ENCODE data around the gene VPS37B.

Gene VPS37B

GRCh38 chr12:122887819-122888212, 8.1 kb downstream of the VPS37B start:
- H3K36me3 ChIP-seq (ENCODE audit: control insufficient read depth, low read depth, low read length): no peaks in the 10 kb centered on the region
- no peaks in the 10 kb centered on the region for H3K9me3 ChIP-seq (ENCODE audit: control insufficient read depth, low read depth, low read length)
- H3K4me3 ChIP-seq (ENCODE audit: low read length): no peak overlapping the region
- H3K9ac ChIP-seq (ENCODE audit: low read length): no peak overlapping the region
- H3K27me3 ChIP-seq (ENCODE audit: control insufficient read depth, insufficient read depth, low read length): peaks cover 41% of the 10 kb centered on the region
- H3K27ac ChIP-seq (ENCODE audit: low read length): no peak overlapping the region
- peaks cover 28% of the 10 kb centered on the region for H3K4me1 ChIP-seq (ENCODE audit: control insufficient read depth, low read depth, low read length)

- Histone ChIP-seq H3K4me1 (ENCODE audit: control insufficient read depth, low read depth, low read length) (peaks cover 24% of the 10 kb centered on the region), H3K27ac (ENCODE audit: low read length) (no peak overlapping the region), H3K27me3 (ENCODE audit: control insufficient read depth, insufficient read depth, low read length) (peaks cover 47% of the 10 kb centered on the region), H3K9me3 (ENCODE audit: control insufficient read depth, low read depth, low read length) (no peaks in the 10 kb centered on the region), H3K4me3 (ENCODE audit: low read length) (no peak overlapping the region), H3K36me3 (ENCODE audit: control insufficient read depth, low read depth, low read length) (no peaks in the 10 kb centered on the region), H3K9ac (ENCODE audit: low read length) (no peak overlapping the region)
Observed at GRCh38 chr12:122886851-122887818, 8.8 kb downstream of the VPS37B start.

GRCh38 chr12:122886161-122886560, 9.8 kb downstream of the VPS37B start:
- Histone ChIP-seq H3K9ac (ENCODE audit: low read length) (no peak overlapping the region), H3K9me3 (ENCODE audit: control insufficient read depth, low read depth, low read length) (no peaks in the 10 kb centered on the region), H3K4me1 (ENCODE audit: control insufficient read depth, low read depth, low read length) (peaks cover 15% of the 10 kb centered on the region), H3K27ac (ENCODE audit: low read length) (no peak overlapping the region), H3K27me3 (ENCODE audit: control insufficient read depth, insufficient read depth, low read length) (peaks cover 57% of the 10 kb centered on the region), H3K36me3 (ENCODE audit: control insufficient read depth, low read depth, low read length) (no peaks in the 10 kb centered on the region), H3K4me3 (ENCODE audit: low read length) (no peak overlapping the region)

GRCh38 chr12:122884860-122885259, 11.1 kb downstream of the VPS37B start:
- no peak overlapping the region for H3K27ac ChIP-seq (ENCODE audit: low read length)
- peaks cover 62% of the 10 kb centered on the region for H3K27me3 ChIP-seq (ENCODE audit: control insufficient read depth, insufficient read depth, low read length)
- no peak overlapping the region for H3K9ac ChIP-seq (ENCODE audit: low read length)
- H3K4me3 ChIP-seq (ENCODE audit: low read length): no peak overlapping the region
- H3K36me3 ChIP-seq (ENCODE audit: control insufficient read depth, low read depth, low read length): no peaks in the 10 kb centered on the region
- peaks cover 15% of the 10 kb centered on the region for H3K4me1 ChIP-seq (ENCODE audit: control insufficient read depth, low read depth, low read length)
- no peaks in the 10 kb centered on the region for H3K9me3 ChIP-seq (ENCODE audit: control insufficient read depth, low read depth, low read length)

- Histone ChIP-seq H3K27ac (ENCODE audit: low read length) (no peak overlapping the region), H3K9me3 (ENCODE audit: control insufficient read depth, low read depth, low read length) (no peaks in the 10 kb centered on the region), H3K27me3 (ENCODE audit: control insufficient read depth, insufficient read depth, low read length) (peaks cover 68% of the 10 kb centered on the region), H3K36me3 (ENCODE audit: control insufficient read depth, low read depth, low read length) (no peaks in the 10 kb centered on the region), H3K9ac (ENCODE audit: low read length) (no peak overlapping the region), H3K4me1 (ENCODE audit: control insufficient read depth, low read depth, low read length) (peaks cover 15% of the 10 kb centered on the region), H3K4me3 (ENCODE audit: low read length) (no peak overlapping the region)
Observed at GRCh38 chr12:122884091-122884826, 11.7 kb downstream of the VPS37B start.

- Histone ChIP-seq H3K27ac (ENCODE audit: low read length) (no peak overlapping the region), H3K4me3 (ENCODE audit: low read length) (no peak overlapping the region), H3K9me3 (ENCODE audit: control insufficient read depth, low read depth, low read length) (no peaks in the 10 kb centered on the region), H3K4me1 (ENCODE audit: control insufficient read depth, low read depth, low read length) (peaks cover 9% of the 10 kb centered on the region), H3K27me3 (ENCODE audit: control insufficient read depth, insufficient read depth, low read length) (peaks cover 71% of the 10 kb centered on the region), H3K36me3 (ENCODE audit: control insufficient read depth, low read depth, low read length) (no peaks in the 10 kb centered on the region), H3K9ac (ENCODE audit: low read length) (no peak overlapping the region)
Observed at GRCh38 chr12:122882908-122883558, 12.9 kb downstream of the VPS37B start.

- peaks cover 12% of the 10 kb centered on the region for H3K4me1 ChIP-seq (ENCODE audit: control insufficient read depth, low read depth, low read length)
- H3K4me3 ChIP-seq (ENCODE audit: low read length): no peak overlapping the region
- H3K9ac ChIP-seq (ENCODE audit: low read length): no peak overlapping the region
- no peak overlapping the region for H3K27ac ChIP-seq (ENCODE audit: low read length)
- H3K9me3 ChIP-seq (ENCODE audit: control insufficient read depth, low read depth, low read length): no peaks in the 10 kb centered on the region
- H3K27me3 ChIP-seq (ENCODE audit: control insufficient read depth, insufficient read depth, low read length): peaks cover 78% of the 10 kb centered on the region
- no peaks in the 10 kb centered on the region for H3K36me3 ChIP-seq (ENCODE audit: control insufficient read depth, low read depth, low read length)
Observed at GRCh38 chr12:122880668-122881067, 15.3 kb downstream of the VPS37B start.

GRCh38 chr12:122880155-122880667, 15.7 kb downstream of the VPS37B start:
- no peak overlapping the region for H3K27ac ChIP-seq (ENCODE audit: low read length)

GRCh38 chr12:122878780-122879612, 16.9 kb downstream of the VPS37B start:
- Histone ChIP-seq H3K27me3 (ENCODE audit: control insufficient read depth, insufficient read depth, low read length) (peaks cover 94% of the 10 kb centered on the region), H3K9me3 (ENCODE audit: control insufficient read depth, low read depth, low read length) (no peaks in the 10 kb centered on the region), H3K4me1 (ENCODE audit: control insufficient read depth, low read depth, low read length) (peaks cover 20% of the 10 kb centered on the region), H3K4me3 (ENCODE audit: low read length) (no peak overlapping the region), H3K36me3 (ENCODE audit: control insufficient read depth, low read depth, low read length) (no peaks in the 10 kb centered on the region), H3K27ac (ENCODE audit: low read length) (no peak overlapping the region), H3K9ac (ENCODE audit: low read length) (no peak overlapping the region)

More at GRCh38 chr12:122880155-122880667, 15.7 kb downstream of the VPS37B start:
- H3K4me3 ChIP-seq (ENCODE audit: low read length): no peak overlapping the region
- peaks cover 16% of the 10 kb centered on the region for H3K4me1 ChIP-seq (ENCODE audit: control insufficient read depth, low read depth, low read length)
- H3K36me3 ChIP-seq (ENCODE audit: control insufficient read depth, low read depth, low read length): no peaks in the 10 kb centered on the region
- no peak overlapping the region for H3K9ac ChIP-seq (ENCODE audit: low read length)
- peaks cover 82% of the 10 kb centered on the region for H3K27me3 ChIP-seq (ENCODE audit: control insufficient read depth, insufficient read depth, low read length)
- no peaks in the 10 kb centered on the region for H3K9me3 ChIP-seq (ENCODE audit: control insufficient read depth, low read depth, low read length)

GRCh38 chr12:122876731-122877130, 19.2 kb downstream of the VPS37B start:
- Histone ChIP-seq H3K9me3 (ENCODE audit: control insufficient read depth, low read depth, low read length) (no peaks in the 10 kb centered on the region), H3K4me1 (ENCODE audit: control insufficient read depth, low read depth, low read length) (peaks cover 37% of the 10 kb centered on the region), H3K9ac (ENCODE audit: low read length) (no peak overlapping the region), H3K36me3 (ENCODE audit: control insufficient read depth, low read depth, low read length) (no peaks in the 10 kb centered on the region), H3K27me3 (ENCODE audit: control insufficient read depth, insufficient read depth, low read length) (peaks cover 100% of the 10 kb centered on the region), H3K27ac (ENCODE audit: low read length) (no peak overlapping the region), H3K4me3 (ENCODE audit: low read length) (no peak overlapping the region)

All from iPS-18a (cell line).